HepG2 (cell line): ENCODE data around the gene CLDND2. TPM values are rescaled to one million over a fixed set of nuclear protein-coding genes. Genes with fewer than 3 reads are reported as not detected.

Experiments
- ATAC-seq: fragments of 200-7000 bp; cut with Tn5 transposase; 3 replicates; pipeline ENCODE4 v1.9.1; 2020; ENCODE audit warnings: mild to moderate bottlenecking, moderate library complexity
- BruUV-seq: library from RNA; stranded (reverse); fragments of 400-500 nt; replicated peaks from 2 replicates; lab custom pipeline; 2021; lab: Mats Ljungman, UMichigan
- CTCF ChIA-PET: fragments of 300-600 bp; formaldehyde crosslinking; extraction: SDS; loops from one replicate; lab custom pipeline; 2021; ENCODE audit warnings: low total read pairs, inconsistent platforms, low intra/inter-chr PET ratio; lab: Yijun Ruan, JAX
- POLR2A ChIA-PET: fragments of 350-600 bp; sonication (Branson Sonifier 250); formaldehyde crosslinking; loops from one replicate; lab custom pipeline; 2020; ENCODE audit warnings: antibody characterized with exemption, inconsistent platforms; lab: Yijun Ruan, JAX
- DNase-seq: peaks from one replicate; pipeline ENCODE4 v3.0.0-alpha.2; 2015; ENCODE audit warnings: low spot score
- FAIRE-seq: peaks from 3 replicates; lab custom pipeline; 2011; peaks lifted over from hg19 to GRCh38; lab: Jason Lieb, UNC
- H2AFZ ChIP-seq: one replicate; pipeline ENCODE4 v1.6.1; 2011; ENCODE audit warnings: low read length, inconsistent platforms
- H3K27ac ChIP-seq: fragments of 300-600 bp; 3 replicates; pipeline ENCODE4 v1.8.0; 2011; ENCODE audit warnings: mixed run types, mild to moderate bottlenecking, mixed read lengths, low read length, inconsistent platforms; ENCODE audit not compliant: insufficient read depth; ENCODE audit errors: extremely low read length
- H3K27me3 ChIP-seq, 2 experiments: fragments of 200-600 bp in 1 of 2; 2 replicates in 1 of 2; 3 replicates in 1 of 2; pipeline versions ENCODE4 v1.6.0 to v1.8.0; 2011; ENCODE audit warnings: low read length in 2 of 2, mild to moderate bottlenecking in 2 of 2, moderate library complexity in 2 of 2, inconsistent platforms in 1 of 2; ENCODE audit not compliant: insufficient read depth in 2 of 2, control insufficient read depth in 1 of 2
- H3K36me3 ChIP-seq, 2 experiments: fragments of 200-600 bp in 1 of 2; replicated peaks in 1 of 2; 2 replicates in 1 of 2; 3 replicates in 1 of 2; pipeline versions ENCODE4 v1.5.1 to v1.8.0; 2011; ENCODE audit warnings: low read length in 2 of 2, inconsistent platforms in 1 of 2; ENCODE audit not compliant: insufficient read depth in 2 of 2, control insufficient read depth in 1 of 2
- H3K4me1 ChIP-seq: 2 replicates; pipeline ENCODE4 v1.5.1; 2012; ENCODE audit warnings: low read length, inconsistent platforms; ENCODE audit not compliant: insufficient read depth
- H3K4me2 ChIP-seq: 2 replicates; pipeline ENCODE4 v1.6.0; 2011; ENCODE audit warnings: low read depth, low read length, inconsistent platforms
- H3K4me3 ChIP-seq, 3 experiments: fragments of 200-600 bp in 1 of 3; sonication (generic), shearing (Covaris generic) in 1 of 3; replicated peaks in 1 of 3; 2 replicates each; pipeline ENCODE4 v1.5.1; 2011 to 2016; ENCODE audit warnings: low read length in 3 of 3, inconsistent platforms in 2 of 3, low read depth in 2 of 3, mild to moderate bottlenecking in 2 of 3, control low read depth in 1 of 3, mixed read lengths in 1 of 3; ENCODE audit not compliant: insufficient read depth in 1 of 3
- H3K79me2 ChIP-seq: one replicate; pipeline ENCODE4 v1.6.1; 2011; ENCODE audit warnings: low read length, inconsistent platforms; ENCODE audit not compliant: insufficient read depth
- H3K9ac ChIP-seq: 2 replicates; pipeline ENCODE4 v1.6.0; 2011; ENCODE audit warnings: mild to moderate bottlenecking, low read depth, low read length, inconsistent platforms; ENCODE audit not compliant: insufficient read depth
- H3K9me3 ChIP-seq: 2 replicates; pipeline ENCODE4 v1.5.1; 2012; ENCODE audit warnings: mild to moderate bottlenecking, low read length
- H4K20me1 ChIP-seq: 2 replicates; pipeline ENCODE4 v1.6.0; 2011; ENCODE audit warnings: inconsistent platforms, mild to moderate bottlenecking, low read length, moderate library complexity; ENCODE audit not compliant: insufficient read depth
- AKAP8 ChIP-seq: sonication (generic); formaldehyde crosslinking; IDR thresholded peaks from 2 replicates; pipeline ENCODE4 v1.5.1; 2020; ENCODE audit warnings: mild to moderate bottlenecking, missing genetic modification reagents
- ATM ChIP-seq: fragments of 450-650 bp; IDR thresholded peaks from 2 replicates; pipeline ENCODE4 v1.7.1; 2017; ENCODE audit warnings: mild to moderate bottlenecking, borderline replicate concordance
- DBP ChIP-seq: sonication (generic); formaldehyde crosslinking; IDR thresholded peaks from 2 replicates; pipeline ENCODE4 v1.4.0; 2020; ENCODE audit warnings: missing genetic modification reagents; ENCODE audit errors: not compliant biosample characterization
- EHMT2 ChIP-seq: fragments of 200-600 bp; sonication (generic); IDR thresholded peaks from 2 replicates; pipeline ENCODE4 v1.7.0; 2017; ENCODE audit warnings: antibody characterized with exemption, low read depth, low read length, borderline replicate concordance
- HNRNPUL1 ChIP-seq: fragments of 200-400 bp; formaldehyde crosslinking; IDR thresholded peaks from 2 replicates; pipeline ENCODE4 v1.6.1; 2017; ENCODE audit warnings: low read depth, mild to moderate bottlenecking, low read length, moderate library complexity
- KAT2B ChIP-seq: fragments of 150-350 bp; IDR thresholded peaks from 2 replicates; pipeline ENCODE4 v1.6.1; 2014; ENCODE audit warnings: low read depth, low read length, borderline replicate concordance
- PAWR ChIP-seq: sonication (generic); formaldehyde crosslinking; IDR thresholded peaks from 2 replicates; pipeline ENCODE4 v1.4.0; 2020; ENCODE audit warnings: missing genetic modification reagents, mild to moderate bottlenecking, borderline replicate concordance
- REST ChIP-seq, 2 experiments: IDR thresholded peaks; 2 replicates each; pipeline ENCODE4 v1.6.1; 2011 to 2012; ENCODE audit warnings: low read length in 2 of 2, borderline replicate concordance in 1 of 2, low read depth in 1 of 2, mild to moderate bottlenecking in 1 of 2, moderate library complexity in 1 of 2
- SMAD3 ChIP-seq: sonication (generic); formaldehyde crosslinking; IDR thresholded peaks from 2 replicates; pipeline ENCODE4 v1.4.0; 2020; ENCODE audit warnings: missing genetic modification reagents
- ZNF546 ChIP-seq: sonication (generic); formaldehyde crosslinking; conservative IDR thresholded peaks from 2 replicates; pipeline ENCODE4 v1.8.1; 2023; ENCODE audit warnings: mild to moderate bottlenecking, missing genetic modification reagents
- ZNF556 ChIP-seq: sonication (generic); formaldehyde crosslinking; IDR thresholded peaks from 2 replicates; pipeline ENCODE4 v1.4.0; 2020; ENCODE audit warnings: mild to moderate bottlenecking, missing genetic modification reagents, borderline replicate concordance
- ZNF629 ChIP-seq: sonication (generic); formaldehyde crosslinking; conservative IDR thresholded peaks from 2 replicates; pipeline ENCODE4 v1.5.0; 2020; ENCODE audit warnings: missing genetic modification reagents
- ZNF768 ChIP-seq: sonication (generic); formaldehyde crosslinking; IDR thresholded peaks from 2 replicates; pipeline ENCODE4 v1.4.0; 2020; ENCODE audit warnings: missing genetic modification reagents
- ZNF777 ChIP-seq: sonication (generic); formaldehyde crosslinking; IDR thresholded peaks from 2 replicates; pipeline ENCODE4 v1.4.0; 2020; ENCODE audit warnings: missing genetic modification reagents
- WGBS: methylation state at CpG from one replicate; pipeline ENCODE4 v1.1.6; 2017; ENCODE audit warnings: low lambda C conversion rate; 5-methylcytosine and 5-hydroxymethylcytosine counted together
- in situ Hi-C: cut with HindIII; loops from 2 replicates; pipeline ENCODE4 v1.10.0; 2017; ENCODE audit warnings: low pct_unique_long_range_greater_than_20kb; ENCODE audit not compliant: extremely low pct_ligation_motif_present
- intact Hi-C: fragments of 100-400 bp; cut with micrococcal nuclease; formaldehyde crosslinking; loops from one replicate; pipeline ENCODE4 v1.10.0; 2022; ENCODE audit not compliant: unreplicated experiment
- polyA plus RNA-seq, 8 experiments: library from polyadenylated mRNA; depleted of rRNA in 3 of 8; stranded (reverse) in 7 of 8; unstranded in 1 of 8; fragments of >200 nt; fragmentation: Illumina TruSeq in 4 of 8; extraction: Trizol in 4 of 8; gene quantifications; 2 replicates each; pipeline versions ENCODE4 v1.2.1 to v1.2.3, GENCODE V29; 2011 to 2016; ENCODE audit warnings: low read depth in 4 of 8, missing spikeins in 1 of 8, mixed read lengths in 1 of 8; ENCODE audit not compliant: insufficient read depth in 1 of 8
- total RNA-seq, 5 experiments: library from RNA; depleted of rRNA; stranded (reverse); fragments of >200 nt; fragmentation: Illumina TruSeq; extraction: Trizol; gene quantifications; 2 replicates each; pipeline ENCODE4 v1.2.3, GENCODE V29; 2016; ENCODE audit warnings: low read depth in 1 of 5
- TF ChIP-seq, protein P1 (sequence below): sonication (generic); formaldehyde crosslinking; IDR thresholded peaks from 2 replicates; pipeline ENCODE4 v1.8.0; 2022; ENCODE audit warnings: missing genetic modification reagents, mild to moderate bottlenecking, borderline replicate concordance
- TF ChIP-seq, protein P2 (sequence below): fragments of 450-650 bp; IDR thresholded peaks from 2 replicates; pipeline ENCODE4 v1.6.1; 2016
- TF ChIP-seq, protein P3 (sequence below): sonication (generic); formaldehyde crosslinking; IDR thresholded peaks from 2 replicates; pipeline ENCODE4 v1.4.0; 2020; ENCODE audit warnings: mild to moderate bottlenecking, missing genetic modification reagents

The CLDND2 gene
- total and polyA plus RNA-seq, 2 of the 13 experiments (the other 11 are each of a cell fraction or from before 2014, with no cell fraction given) = 0.84 to 1.8 TPM

DNA sequence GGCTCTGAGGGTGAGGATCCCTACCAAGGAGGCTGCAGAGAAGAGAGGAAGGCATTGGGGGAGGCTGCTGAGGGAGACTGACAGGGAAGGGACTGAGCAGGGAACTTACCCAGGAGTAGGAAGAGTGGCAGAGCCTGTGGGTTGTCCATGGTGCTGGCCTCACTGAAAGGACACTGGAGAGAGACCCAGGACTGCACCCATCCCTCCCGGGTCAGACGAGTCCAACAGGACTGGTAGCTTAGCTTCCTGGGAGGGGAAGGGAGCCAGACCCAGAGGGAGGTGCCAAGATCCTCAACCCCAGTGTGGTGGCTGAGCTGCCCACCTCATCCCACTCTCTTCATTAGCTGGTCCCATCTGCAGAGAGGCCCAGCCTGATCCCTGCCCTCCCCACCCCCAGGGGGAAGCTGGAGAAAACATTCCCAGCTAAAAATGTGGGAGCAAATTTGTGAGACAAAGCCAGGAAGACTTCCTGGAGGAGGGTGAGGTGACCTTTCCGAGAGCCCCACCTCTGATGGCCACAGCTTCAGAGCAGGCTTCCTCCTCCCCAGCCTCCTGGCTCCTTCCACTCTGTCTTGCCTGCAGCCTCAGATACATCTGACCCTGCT, 26.7 kb downstream of the CLDND2 start, which contains the start of gene VSIG10L:
Gene VSIG10L, minus strand, starts transcription at position 164 of the 605 bp plus-strand sequence. Its CDS starts 15 bp downstream, at position 149.
- BruUV-seq = no TSS peak
- peak within 1 kb of the TSS; percentile 67 for H3K27ac ChIP-seq
- WGBS = 8% methylated on average over 2 of the region's 3 CpGs
- TF ChIP-seq ZNF556 (CRISPR knock-in tag) (no peak), ZNF768 (CRISPR knock-in tag) (peak; percentile 14; the same call in 1 of the 2 replicates), SMAD3 (CRISPR knock-in tag) (no peak), ATM (no peak), EHMT2 (no peak), DBP (no peak), ZNF546 (CRISPR knock-in tag) (no peak), KAT2B (no peak), ZNF629 (CRISPR knock-in tag) (no peak), PAWR (CRISPR knock-in tag) (no peak), HNRNPUL1 (no peak), ZNF777 (CRISPR knock-in tag) (no peak), REST (IDR thresholded peaks at IDR 0.05; ENCODE audit: borderline replicate concordance in 1 of 2, low read depth in 1 of 2, low read length in 2 of 2) (peak; percentile 17 to 80), AKAP8 (0 out of 2 replicates have a peak, but pooled peaks have one; percentile 2)
- TF ChIP-seq, protein P1, sequence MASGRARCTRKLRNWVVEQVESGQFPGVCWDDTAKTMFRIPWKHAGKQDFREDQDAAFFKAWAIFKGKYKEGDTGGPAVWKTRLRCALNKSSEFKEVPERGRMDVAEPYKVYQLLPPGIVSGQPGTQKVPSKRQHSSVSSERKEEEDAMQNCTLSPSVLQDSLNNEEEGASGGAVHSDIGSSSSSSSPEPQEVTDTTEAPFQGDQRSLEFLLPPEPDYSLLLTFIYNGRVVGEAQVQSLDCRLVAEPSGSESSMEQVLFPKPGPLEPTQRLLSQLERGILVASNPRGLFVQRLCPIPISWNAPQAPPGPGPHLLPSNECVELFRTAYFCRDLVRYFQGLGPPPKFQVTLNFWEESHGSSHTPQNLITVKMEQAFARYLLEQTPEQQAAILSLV = no peak
- TF ChIP-seq, protein P2, sequence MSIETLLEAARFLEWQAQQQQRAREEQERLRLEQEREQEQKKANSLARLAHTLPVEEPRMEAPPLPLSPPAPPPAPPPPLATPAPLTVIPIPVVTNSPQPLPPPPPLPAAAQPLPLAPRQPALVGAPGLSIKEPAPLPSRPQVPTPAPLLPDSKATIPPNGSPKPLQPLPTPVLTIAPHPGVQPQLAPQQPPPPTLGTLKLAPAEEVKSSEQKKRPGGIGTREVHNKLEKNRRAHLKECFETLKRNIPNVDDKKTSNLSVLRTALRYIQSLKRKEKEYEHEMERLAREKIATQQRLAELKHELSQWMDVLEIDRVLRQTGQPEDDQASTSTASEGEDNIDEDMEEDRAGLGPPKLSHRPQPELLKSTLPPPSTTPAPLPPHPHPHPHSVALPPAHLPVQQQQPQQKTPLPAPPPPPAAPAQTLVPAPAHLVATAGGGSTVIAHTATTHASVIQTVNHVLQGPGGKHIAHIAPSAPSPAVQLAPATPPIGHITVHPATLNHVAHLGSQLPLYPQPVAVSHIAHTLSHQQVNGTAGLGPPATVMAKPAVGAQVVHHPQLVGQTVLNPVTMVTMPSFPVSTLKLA = no peak
- TF ChIP-seq, protein P3, sequence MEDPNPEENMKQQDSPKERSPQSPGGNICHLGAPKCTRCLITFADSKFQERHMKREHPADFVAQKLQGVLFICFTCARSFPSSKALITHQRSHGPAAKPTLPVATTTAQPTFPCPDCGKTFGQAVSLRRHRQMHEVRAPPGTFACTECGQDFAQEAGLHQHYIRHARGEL (CRISPR knock-in tag) = no peak

More for the DNA sequence above, 26.7 kb downstream of the CLDND2 start, which contains the start of gene VSIG10L:
- CTCF ChIA-PET = no interaction called here
- Histone ChIP-seq H2AFZ (no peak within 1 kb of the TSS), H3K9ac (peak within 1 kb of the TSS; percentile 73), H3K27me3 (no peaks in the 10 kb centered on the region), H3K4me2 (peak within 1 kb of the TSS; percentile 71), H3K79me2 (peaks cover 5% of the 10 kb centered on the region), H3K4me1 (peaks cover 76% of the 10 kb centered on the region), H3K4me3 (peak within 1 kb of the TSS; percentile 45 to 64 (median 59); a peak in 5 of 6 replicates), H3K9me3 (no peaks in the 10 kb centered on the region), H3K36me3 (peaks cover 12 to 27% of the 10 kb centered on the region in 2 experiments), H4K20me1 (peaks cover 25% of the 10 kb centered on the region; the same call in 1 of the 2 replicates)
- ATAC-seq (peak; percentile 21), FAIRE-seq (no peak), DNase-seq (no peak)
- intact Hi-C loops = no loop called here
- in situ Hi-C loops = loop anchor here (5.0 kb wide), 1 partner anchor 55 kb away; no protein-coding TSS in a partner anchor
- POLR2A ChIA-PET = interaction anchor here (1.2 to 6.9 kb wide), 9 partner anchors 9 to 52 kb away, joined by 3 to 211 read pairs (median 27); partner anchors contain the start of genes ETFB, LIM2 and NKG7
